Adrenal gland (tissue), 12 donors: Measurements from ENCODE around the gene PDGFD. TPM values are rescaled to one million over a fixed set of nuclear protein-coding genes. Genes with fewer than 3 reads are reported as not detected.

Experiments
- DNase-seq, 7 donors: peaks; one replicate each; pipeline ENCODE4 v3.0.0-alpha.2; 2019 to 2020
- H3K27ac ChIP-seq, 5 donors: fragments of 200-600 bp; sonication (generic) in 4 of 5; 1 replicate in 3 of 5; 2 replicates in 2 of 5; pipeline versions ENCODE4 v1.5.1 to v1.8.0; 2016 to 2020; ENCODE audit warnings: mild to moderate bottlenecking in 1 of 5
- H3K27me3 ChIP-seq: fragments of 200-600 bp; 2 replicates; pipeline ENCODE4 v1.8.0; 2021
- H3K36me3 ChIP-seq, 2 donors: fragments of 200-600 bp; replicated peaks in 1 of 2; 1 replicate in 1 of 2; 2 replicates in 1 of 2; pipeline versions ENCODE4 v1.5.1 to v1.8.0; 2018 to 2022
- H3K4me1 ChIP-seq, 2 donors: fragments of 200-600 bp; replicated peaks in 1 of 2; 1 replicate in 1 of 2; 2 replicates in 1 of 2; pipeline versions ENCODE4 v1.5.1 to v1.8.0; 2018 to 2021
- H3K4me3 ChIP-seq, 4 donors: fragments of 200-600 bp; sonication (generic) in 3 of 4; one replicate each; pipeline ENCODE4 v1.5.1; 2016 to 2018
- H3K9me3 ChIP-seq, 3 donors: fragments of 200-600 bp; sonication (generic) in 1 of 3; replicated peaks in 1 of 3; 1 replicate in 2 of 3; 2 replicates in 1 of 3; pipeline versions ENCODE4 v1.5.1 to v1.8.0; 2016 to 2021
- POLR2A ChIP-seq, 2 donors: fragments of 450-650 bp; IDR thresholded peaks; one replicate each; pipeline ENCODE4 v1.6.1; 2017; ENCODE audit warnings: antibody characterized with exemption in 2 of 2, mild to moderate bottlenecking in 2 of 2, moderate library complexity in 1 of 2
- WGBS, 4 donors: extraction: QIAGEN DNeasy Blood & Tissue Kit in 2 of 4; methylation state at CpG; one replicate each; pipeline versions ENCODE4 v1.1.5 to v1.1.7; 2013 to 2017; 5-methylcytosine and 5-hydroxymethylcytosine counted together
- intact Hi-C, 2 donors: fragments of 100-400 bp; cut with DNase I; formaldehyde crosslinking; loops; one replicate each; pipeline versions ENCODE4 v1.14.1 to v1.15.0; 2022 to 2023
- polyA plus RNA-seq, 3 donors: library from polyadenylated mRNA; stranded (reverse); fragments of 200-250 nt in 2 of 3; fragments of 350-450 nt in 1 of 3; fragmentation: Illumina TruSeq in 1 of 3; extraction: RNeasy Lipid Tissue Mini Kit (QIAGEN cat#74804) in 1 of 3; gene quantifications; one replicate each; pipeline ENCODE4 v1.2.3, GENCODE V29; 2013 to 2014
- total RNA-seq, 9 donors: library from RNA; depleted of rRNA in 4 of 9; stranded (reverse); fragments of >200 nt in 4 of 9; fragments of 120-200 nt in 1 of 9; fragmentation: NEBNext Ultra II Directional in 1 of 9; extraction: Animal tissue kit (Norgen Biotek cat#: 25700) in 1 of 9; gene quantifications; one replicate each; pipeline versions ENCODE4 v1.1.0 to v1.2.4, GENCODE V29; 2013 to 2023
- TF ChIP-seq, protein P1 (sequence below), 6 experiments: fragments of 450-650 bp in 4 of 6; fragments of 200-600 bp in 2 of 6; sonication (generic) in 1 of 6; IDR thresholded peaks; 1 replicate in 5 of 6; 2 replicates in 1 of 6; pipeline versions ENCODE4 v1.5.1 to v1.8.0; 2016 to 2021; ENCODE audit warnings: antibody characterized with exemption in 6 of 6, mild to moderate bottlenecking in 2 of 6, moderate library complexity in 1 of 6
- donor health status: healthy with polysubstance abuse.
- donor health status: Bipolar disorder and iron deficiency.
- donor health status: DM: yes; HTN: yes; CAD: no.
- donor health status: DM: no; HTN: no; CAD: no.
- donor health status: DM: no; HTN: no; CAD: no.
- donor health status: DM: yes; HTN: yes; CAD: no.

Gene PDGFD
- total and polyA plus RNA-seq, 12 donors = 42.7 to 297 (median 199) TPM

DNA sequence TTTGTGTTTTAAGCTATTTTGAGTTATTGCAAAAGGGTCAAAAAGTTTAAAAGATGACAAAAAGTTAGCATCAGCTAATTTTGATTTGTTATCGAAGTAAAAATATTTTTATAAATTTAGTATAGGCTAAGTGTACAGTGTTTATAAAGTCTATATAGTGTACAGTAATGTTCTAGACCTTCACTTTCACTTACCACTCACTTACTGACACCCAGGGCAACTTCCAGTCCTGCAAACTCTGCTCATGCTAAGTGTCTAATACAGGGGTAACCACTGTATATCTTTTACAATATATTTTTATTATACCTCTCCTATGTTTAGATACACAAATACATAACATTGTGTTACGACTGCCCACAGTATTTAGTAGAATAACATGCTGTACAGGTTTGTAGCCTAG lies 59.7 kb downstream of the PDGFD start:
- Histone ChIP-seq H3K9me3 (no peaks in the 10 kb centered on the region), H3K27ac (no peak overlapping the region), H3K27me3 (no peaks in the 10 kb centered on the region), H3K4me3 (no peak overlapping the region), H3K4me1 (peaks cover 5 to 7% of the 10 kb centered on the region in 2 donors), H3K36me3 (no peaks in the 10 kb centered on the region)
- intact Hi-C loops = no loop called here
- TF ChIP-seq POLR2A (IDR thresholded peaks at IDR 0.05) = no peak
- TF ChIP-seq, protein P1, sequence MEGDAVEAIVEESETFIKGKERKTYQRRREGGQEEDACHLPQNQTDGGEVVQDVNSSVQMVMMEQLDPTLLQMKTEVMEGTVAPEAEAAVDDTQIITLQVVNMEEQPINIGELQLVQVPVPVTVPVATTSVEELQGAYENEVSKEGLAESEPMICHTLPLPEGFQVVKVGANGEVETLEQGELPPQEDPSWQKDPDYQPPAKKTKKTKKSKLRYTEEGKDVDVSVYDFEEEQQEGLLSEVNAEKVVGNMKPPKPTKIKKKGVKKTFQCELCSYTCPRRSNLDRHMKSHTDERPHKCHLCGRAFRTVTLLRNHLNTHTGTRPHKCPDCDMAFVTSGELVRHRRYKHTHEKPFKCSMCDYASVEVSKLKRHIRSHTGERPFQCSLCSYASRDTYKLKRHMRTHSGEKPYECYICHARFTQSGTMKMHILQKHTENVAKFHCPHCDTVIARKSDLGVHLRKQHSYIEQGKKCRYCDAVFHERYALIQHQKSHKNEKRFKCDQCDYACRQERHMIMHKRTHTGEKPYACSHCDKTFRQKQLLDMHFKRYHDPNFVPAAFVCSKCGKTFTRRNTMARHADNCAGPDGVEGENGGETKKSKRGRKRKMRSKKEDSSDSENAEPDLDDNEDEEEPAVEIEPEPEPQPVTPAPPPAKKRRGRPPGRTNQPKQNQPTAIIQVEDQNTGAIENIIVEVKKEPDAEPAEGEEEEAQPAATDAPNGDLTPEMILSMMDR (IDR thresholded peaks at IDR 0.05) = no peak
- WGBS, 4 donors = 64 to 99% (median 95%) methylated on average over 2 of the region's 2 CpGs
- DNase-seq = no peak

DNA sequence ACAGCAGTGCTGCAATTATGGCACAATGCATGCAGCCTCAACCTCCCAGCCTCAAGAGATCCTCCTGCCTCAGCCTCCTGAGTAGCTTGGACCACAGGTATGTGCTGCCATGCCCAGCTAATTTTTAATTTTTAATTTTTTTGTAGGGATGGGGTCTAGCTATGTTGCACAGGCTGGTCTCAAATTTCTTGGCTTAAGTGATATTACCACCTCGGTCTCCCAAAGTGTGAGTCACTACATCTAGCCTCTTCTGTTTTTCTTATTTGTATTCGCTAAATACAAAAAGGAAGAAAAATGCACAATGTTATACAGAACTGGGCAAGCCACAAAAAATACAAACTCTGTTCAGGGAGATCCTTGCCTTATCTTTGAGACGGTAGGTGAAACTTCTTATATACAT lies 65.4 kb downstream of the PDGFD start:
- no peak overlapping the region for H3K27ac ChIP-seq
- no peak overlapping the region for H3K4me3 ChIP-seq
- H3K36me3 ChIP-seq = no peaks in the 10 kb centered on the region
- 17 to 61% (median 41%) methylated on average over 3 of the region's 3 CpGs for WGBS, 4 donors
- no peaks in the 10 kb centered on the region for H3K4me1 ChIP-seq
- DNase-seq = no peak
- intact Hi-C loops = no loop called here
- H3K27me3 ChIP-seq = no peaks in the 10 kb centered on the region
- TF ChIP-seq, protein P1 (IDR thresholded peaks at IDR 0.05) = no peak
- no peak for TF ChIP-seq POLR2A (IDR thresholded peaks at IDR 0.05)
- no peaks in the 10 kb centered on the region for H3K9me3 ChIP-seq

DNA sequence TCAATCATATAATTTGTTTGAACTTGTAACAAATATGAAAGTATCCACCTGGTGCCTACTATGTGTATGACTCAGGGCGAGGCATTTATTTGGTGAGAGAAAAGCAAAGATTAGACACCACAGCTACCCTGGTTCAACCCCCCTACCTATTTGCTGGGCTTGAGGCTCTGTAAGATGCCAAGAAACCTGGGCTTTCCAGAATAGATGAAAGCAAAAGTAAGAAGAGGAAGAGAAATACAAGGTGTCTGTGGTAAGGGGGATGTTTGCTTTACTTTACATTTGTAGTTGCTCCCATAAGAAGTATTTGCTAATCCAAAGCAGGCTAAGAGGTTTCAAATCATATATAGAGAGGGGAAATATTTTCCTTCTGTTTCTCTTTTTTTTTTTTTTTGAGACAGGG lies 65.8 kb downstream of the PDGFD start:
- WGBS, 4 donors = 92 to 100% (median 92%) methylated on average over 1 of the region's 1 CpG
- intact Hi-C loops = no loop called here
- TF ChIP-seq, protein P1 (IDR thresholded peaks at IDR 0.05) = no peak
- no peak for TF ChIP-seq POLR2A (IDR thresholded peaks at IDR 0.05)
- H3K9me3 ChIP-seq = no peaks in the 10 kb centered on the region
- H3K4me3 ChIP-seq = no peak overlapping the region
- no peaks in the 10 kb centered on the region for H3K4me1 ChIP-seq
- no peak for DNase-seq
- H3K27ac ChIP-seq = no peak overlapping the region
- no peaks in the 10 kb centered on the region for H3K36me3 ChIP-seq
- no peaks in the 10 kb centered on the region for H3K27me3 ChIP-seq

DNA sequence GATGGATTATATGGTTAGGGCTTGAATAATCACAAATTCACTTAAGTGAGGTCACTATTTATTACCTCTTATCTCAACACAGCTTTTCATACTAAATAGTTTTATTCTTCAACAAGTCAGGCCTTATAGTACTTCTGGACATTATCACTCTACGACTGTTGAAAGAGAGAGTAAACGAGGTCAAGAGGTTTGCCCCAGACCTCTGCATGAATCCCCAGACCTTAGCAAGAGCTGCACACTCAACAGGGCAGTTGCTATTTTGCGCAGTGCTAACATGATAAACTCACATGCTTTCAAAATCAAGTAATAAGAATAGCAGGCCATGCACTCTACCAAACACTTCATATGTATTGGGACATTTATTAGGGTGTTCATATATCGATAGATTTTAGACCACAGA lies 67.0 kb downstream of the PDGFD start:
- intact Hi-C loops = no loop called here
- 73 to 86% (median 78%) methylated on average over 4 of the region's 4 CpGs for WGBS, 4 donors
- TF ChIP-seq, protein P1 (IDR thresholded peaks at IDR 0.05) = no peak
- no peak for TF ChIP-seq POLR2A (IDR thresholded peaks at IDR 0.05)
- H3K9me3 ChIP-seq = no peaks in the 10 kb centered on the region
- H3K27ac ChIP-seq = no peak overlapping the region
- DNase-seq = no peak
- H3K36me3 ChIP-seq = no peaks in the 10 kb centered on the region
- H3K4me1 ChIP-seq = peaks cover 0 to 9% of the 10 kb centered on the region in 2 donors
- no peak overlapping the region for H3K4me3 ChIP-seq
- H3K27me3 ChIP-seq = no peaks in the 10 kb centered on the region
